Right renal cortex interstitium (tissue), 3 donors: ENCODE results near the gene RREB1. TPM values are rescaled to one million over a fixed set of nuclear protein-coding genes. Genes with fewer than 3 reads are reported as not detected.

ENCODE experiments used
- DNase-seq, 3 donors: peaks; one replicate each; pipeline ENCODE4 v3.0.0-alpha.2; 2013; ENCODE audit warnings: low read depth in 3 of 3, low spot score in 2 of 3
- polyA plus RNA-seq, 3 donors: library from polyadenylated mRNA; unstranded; fragments of 120-200 nt; gene quantifications; one replicate each; pipeline ENCODE4 v1.2.1, GENCODE V29; 2013; ENCODE audit not compliant: insufficient read length in 3 of 3

RREB1 gene
- polyA plus RNA-seq, 3 donors: 17.5 to 19.8 (median 19.3) TPM

DNA sequence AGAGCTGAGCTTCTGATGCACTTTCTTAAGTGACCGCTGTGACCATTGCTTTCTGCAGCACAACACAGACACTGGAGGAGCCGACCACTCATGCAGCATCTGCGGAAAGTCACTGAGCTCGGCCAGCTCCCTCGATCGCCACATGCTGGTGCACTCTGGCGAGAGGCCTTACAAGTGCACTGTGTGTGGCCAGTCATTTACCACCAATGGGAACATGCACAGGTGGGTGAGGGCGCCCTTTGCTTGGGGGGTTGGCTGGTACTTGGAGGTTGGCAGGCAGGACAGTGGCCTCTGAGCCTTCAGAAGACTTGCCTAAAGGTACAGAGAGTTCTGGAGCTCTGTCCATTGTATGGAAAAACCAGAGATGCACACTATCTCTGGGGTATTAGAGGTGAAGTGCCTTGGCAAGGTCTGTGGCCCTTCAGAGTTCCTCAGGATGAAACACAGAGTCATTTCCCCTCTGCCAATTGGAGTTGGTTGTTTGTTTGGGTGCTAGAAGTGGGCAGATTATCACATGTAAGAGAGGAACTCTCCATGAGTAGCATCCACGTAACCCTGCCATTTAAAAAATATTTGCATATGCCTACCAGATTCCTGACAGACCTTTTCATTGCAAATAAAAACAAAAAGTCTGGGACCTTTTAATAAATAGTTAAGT lies 81.5 kb downstream of the RREB1 start:
- DNase-seq: no peak

DNA sequence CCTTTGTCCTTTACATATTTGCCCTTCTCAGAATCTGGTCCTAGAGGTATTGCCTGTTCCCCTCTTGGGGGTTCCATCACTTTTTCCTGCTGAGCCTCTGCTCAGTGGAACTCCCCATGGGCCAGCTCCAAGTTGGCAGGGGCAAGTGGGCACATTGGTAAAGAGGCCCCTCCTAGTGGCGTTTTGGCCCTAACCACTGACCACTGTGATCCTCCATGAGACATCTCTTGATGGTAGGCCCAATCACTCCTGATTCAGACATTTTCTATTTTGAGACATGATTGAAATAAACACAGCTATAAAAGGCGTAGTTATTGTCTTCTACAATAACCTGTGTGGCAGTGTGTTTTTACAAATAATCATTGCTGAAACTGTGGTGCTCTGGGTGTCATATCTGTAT lies 83.0 kb downstream of the RREB1 start:
- DNase-seq: no peak

DNA sequence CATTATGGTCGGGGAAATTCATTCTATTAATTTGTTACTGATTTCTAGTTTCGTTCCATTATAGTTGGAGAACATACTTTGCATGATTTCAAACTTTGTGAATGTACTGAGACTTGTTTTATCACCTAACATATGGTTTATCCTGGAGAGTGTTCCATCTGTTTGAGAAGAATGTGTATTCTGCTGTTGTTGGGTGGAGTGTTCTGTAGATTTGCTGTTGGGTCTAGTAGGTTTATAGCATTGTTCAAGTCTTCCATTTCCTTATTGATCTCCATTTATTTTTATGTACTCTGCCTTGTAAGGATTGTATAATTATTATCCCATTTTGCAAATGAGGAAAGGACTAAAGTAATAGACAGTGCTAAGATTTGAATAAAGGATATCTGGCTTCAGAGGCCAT lies 85.4 kb downstream of the RREB1 start:
- no peak for DNase-seq

DNA sequence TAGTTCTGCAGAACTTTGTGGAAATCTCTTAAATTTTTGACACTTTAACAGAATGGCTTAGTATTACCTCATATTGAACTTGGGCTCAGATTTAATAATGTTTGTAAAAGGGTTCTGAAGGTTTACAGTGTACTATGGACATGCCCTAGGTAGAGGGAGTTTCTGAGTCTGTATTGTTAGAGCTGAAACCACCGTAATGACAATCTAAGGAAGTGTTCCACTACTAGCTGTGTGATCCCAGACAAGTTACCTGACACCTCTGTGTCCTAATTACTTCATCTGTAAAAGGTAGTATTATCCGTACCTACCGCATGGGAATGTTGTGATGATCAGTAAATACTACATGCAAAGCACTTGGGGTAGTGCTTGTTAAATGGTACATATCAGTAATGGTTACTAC lies 86.9 kb downstream of the RREB1 start:
- no peak for DNase-seq

DNA sequence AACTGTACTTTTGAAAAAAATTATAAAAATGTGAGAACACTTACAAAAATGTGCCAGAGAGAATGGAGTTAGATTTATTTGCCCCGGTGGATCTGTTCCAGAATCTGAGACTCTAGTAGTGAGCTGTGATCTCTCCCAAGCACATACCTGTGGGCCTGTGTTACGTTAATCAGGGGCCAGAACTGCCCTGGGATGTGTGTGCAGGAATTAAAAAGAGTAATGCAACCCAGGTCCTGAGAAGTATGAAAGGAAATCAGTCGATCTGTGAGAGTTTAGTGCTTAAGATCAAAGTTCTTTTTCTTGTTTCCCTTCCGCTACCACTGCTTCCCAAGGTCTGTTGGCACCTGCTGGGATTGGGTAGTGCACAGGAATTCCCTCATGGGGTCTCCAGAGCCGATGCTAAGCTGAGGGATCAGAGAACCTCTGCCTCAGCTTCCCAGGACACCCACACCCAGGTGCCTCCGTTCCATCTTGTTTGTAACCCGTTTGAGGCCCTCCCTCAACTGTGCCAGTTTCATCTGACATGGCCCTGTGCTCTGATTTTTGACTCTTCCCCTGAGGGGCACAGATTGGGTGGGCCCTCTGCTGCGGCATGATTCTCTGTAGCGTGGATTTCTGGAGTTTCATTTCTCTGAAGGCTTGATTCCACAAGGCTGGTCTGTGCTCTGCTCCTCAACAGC lies 87.7 kb downstream of the RREB1 start:
- no peak for DNase-seq

DNA sequence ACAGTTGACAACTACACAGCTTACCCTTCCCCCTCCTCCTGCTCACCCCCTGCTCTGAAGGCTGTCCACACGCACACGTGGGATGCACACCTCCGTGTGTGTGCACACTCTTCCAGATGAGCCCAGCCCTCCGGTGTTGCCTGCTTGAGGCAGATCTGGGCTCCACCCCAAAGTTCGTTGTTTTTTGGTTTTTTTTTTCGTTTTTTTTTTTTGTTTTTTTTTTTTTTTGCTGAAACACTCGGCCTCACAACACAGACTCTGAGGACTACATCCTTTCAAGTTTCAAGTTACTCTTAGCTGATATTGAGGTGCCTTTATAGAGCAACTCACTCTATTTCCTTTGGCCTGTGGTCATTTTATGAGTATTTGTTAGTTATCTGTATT lies 88.2 kb downstream of the RREB1 start:
- no peak for DNase-seq

DNA sequence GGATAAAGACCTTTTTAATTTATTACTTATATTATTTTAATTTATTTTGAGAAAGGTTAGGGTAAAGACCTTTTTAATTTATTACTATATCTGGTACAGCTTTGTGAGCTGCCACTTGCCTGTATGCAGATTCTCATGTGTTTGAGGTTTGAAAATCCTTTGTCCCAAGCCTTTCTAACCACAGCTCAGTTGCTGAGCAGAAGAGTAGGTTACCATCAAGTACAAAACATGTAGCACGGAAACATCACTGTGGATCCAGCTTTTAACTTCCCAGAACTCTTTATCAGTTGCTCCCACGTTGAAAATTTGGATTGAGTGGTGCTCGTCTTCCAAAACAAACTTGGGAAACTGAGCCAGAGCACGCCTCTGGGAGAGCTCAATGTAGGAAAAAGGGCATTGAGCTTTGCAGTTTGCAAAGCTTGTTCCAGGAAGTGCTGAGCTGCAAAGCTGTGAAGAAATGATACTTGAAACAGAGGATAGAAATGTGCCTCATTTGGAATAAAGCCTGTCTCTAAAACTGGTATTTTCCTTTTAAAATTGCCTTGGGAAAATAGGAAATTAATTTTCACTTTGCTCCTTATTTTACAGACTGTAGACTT lies 89.0 kb downstream of the RREB1 start:
- no peak for DNase-seq

DNA sequence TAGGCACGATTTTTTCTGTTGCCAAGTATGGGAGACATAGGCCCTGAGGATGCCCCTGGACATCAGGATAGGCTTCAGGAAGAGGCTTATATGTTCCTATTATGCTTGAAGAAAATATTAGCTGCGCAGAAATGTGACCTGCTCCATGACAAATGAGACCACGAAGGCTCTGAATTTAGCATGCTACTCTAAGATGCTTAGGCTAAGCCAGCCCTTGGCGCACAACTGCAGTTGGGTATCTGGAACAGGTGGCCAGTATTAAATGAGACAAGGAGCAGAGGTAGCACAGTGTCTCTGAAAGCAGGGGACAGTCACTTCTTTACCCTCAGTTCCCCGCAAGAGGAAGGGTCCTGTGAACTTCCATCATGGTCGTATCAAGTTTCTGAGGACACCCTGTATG lies 90.0 kb downstream of the RREB1 start:
- no peak for DNase-seq

DNA sequence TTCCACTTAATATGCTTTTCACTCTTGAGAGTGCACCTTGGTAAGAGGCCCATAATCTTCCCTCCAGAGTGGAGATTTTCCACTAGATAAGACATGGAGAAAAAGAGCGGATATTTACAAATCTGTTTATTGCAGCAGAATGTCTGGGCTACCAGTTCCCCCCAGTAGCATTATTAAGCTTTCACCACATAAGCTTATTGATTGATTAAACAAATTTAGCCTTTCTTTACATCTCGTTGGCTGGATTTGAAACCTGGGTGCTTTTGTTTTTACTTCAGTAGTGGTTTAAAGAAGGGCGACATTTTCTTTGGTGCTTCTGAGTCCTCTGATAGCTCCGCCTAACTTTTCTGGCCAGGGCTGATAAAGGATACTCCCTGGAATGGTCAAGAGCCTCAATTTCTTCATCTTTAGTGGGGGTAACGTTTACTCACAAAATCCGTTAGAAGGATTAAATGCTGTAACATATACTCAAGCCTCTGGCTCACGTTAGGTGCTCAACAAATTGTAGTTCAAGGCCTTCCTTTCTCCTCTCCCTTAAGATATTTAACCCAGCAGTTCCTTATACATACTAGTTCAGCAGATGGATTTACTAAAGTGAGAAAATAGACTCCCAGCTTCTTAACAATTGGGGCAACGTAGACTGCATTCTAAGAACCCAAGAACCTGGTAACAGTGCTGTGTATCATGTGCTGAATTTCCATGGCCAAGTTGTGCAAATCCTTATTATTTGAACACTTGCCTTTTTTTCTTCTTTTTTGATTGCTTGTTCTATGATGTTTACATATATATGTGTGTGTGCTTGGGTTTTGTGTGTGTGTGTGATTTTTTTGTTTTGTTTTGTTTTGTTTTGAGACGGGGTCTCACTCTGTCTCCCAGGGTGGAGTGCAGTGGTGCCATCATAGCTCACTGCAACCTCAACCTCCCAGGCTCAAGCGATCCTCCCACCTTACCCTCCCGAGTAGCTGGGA lies 91.4 kb downstream of the RREB1 start:
- no peak for DNase-seq

DNA sequence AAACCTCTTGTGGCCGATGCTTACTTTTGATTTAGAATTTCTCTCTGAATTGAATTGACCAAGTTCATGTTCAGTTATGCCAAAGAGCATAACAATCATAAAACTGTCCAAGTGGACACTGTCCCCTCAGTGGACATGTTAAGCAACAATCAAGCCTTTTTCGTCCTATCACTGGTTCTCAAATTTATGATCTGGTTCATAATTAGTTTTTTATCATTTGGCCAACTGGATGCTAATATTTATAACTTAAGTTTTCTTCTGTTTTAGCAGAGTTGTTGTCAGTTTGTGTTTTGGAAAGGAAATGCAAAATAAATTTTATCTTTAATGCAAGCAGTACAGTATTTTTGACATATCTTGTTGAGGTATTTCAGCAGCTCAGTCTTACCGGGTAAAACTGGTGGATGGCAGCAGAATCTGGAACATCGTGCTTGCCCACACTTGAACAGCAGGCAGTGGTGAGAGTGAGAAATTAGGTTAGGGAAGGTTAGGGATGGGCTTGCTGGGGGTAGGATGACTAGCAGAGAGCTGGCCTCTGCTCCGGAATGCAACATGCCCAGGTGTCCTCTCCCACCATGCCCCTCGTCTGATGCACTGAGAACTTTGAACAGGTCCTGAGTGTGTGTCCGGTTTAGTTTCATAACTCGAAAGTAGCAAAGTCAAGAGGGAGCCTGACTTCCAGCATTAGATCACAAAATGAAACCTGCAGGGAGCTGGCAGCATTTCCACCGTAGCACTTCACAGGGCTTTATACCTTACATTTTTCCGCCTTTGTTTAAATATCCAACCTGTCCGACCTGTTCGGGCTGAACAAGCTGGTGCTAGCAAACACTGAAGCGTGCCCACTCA lies 93.1 kb downstream of the RREB1 start:
- DNase-seq: no peak

DNA sequence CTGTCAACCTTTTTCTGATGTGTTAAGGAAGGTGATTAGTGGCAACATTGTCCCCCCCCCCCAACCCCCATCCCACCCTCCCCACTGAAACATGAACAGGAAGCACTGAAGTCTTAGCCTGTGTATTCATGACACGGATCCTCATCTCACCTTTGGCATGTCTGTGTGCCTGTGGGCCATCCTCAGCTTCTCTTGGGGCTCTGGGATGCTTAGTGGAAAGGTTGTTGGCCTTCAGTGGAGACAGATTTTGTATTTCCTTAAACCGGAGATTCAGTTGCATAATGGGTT lies 93.6 kb downstream of the RREB1 start:
- no peak for DNase-seq

DNA sequence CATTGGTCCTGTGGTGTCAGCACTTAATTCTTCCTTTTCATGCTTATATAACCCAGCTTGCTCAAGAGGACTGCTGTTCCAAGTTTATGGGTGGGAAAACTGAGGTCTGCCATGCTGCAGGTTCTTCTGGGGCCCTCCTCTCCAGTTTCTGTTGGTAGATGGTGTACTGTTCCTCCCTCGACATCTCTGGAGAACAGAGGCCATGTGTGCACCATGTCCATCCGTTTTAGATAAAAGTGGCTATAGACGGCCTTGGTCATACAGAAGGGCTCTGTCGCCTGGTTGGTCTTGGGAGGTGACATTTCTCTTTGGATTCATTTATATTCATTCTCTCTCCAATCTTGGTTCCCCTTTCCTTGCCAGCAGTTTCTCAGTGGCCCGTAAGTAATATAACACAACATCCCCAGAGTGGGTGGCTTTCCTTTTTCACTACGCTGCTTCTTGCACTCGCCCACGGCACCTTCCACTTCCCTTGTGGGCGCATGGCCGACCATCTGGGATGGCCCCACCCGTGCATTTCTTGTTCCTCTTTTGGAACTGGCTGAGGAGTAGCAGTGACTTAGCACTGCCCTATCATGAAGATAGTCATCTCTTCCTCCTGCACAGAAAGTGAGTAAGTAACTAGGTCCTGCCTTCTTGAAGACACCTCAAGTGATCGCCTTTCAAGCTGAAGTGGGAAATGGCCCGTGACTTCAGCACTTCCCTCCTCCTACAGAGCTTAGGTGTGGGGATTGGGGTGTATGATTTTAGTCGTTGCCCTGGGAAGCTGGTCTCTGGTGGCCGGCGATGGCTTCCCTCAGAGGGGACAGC lies 94.2 kb downstream of the RREB1 start:
- no peak for DNase-seq

DNA sequence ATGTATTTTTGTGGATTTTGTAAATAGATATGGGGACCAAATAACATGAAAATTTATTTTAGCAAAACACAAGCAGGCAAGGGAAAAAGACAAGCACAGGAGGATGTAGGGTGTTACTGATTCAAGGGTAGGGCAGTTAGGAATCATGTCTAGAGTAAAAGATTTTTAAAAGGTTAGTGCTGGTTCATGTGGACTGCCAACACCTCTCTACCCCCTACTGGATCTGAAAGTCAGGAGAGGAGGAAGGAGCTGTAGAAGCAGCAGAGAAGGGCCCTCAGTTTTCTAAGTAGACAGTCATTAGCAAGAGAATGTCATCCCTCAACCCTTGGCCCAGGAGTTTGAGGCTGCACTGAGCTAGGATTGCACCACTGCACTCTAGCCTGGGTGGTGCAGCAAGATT lies 95.2 kb downstream of the RREB1 start:
- DNase-seq: no peak

DNA sequence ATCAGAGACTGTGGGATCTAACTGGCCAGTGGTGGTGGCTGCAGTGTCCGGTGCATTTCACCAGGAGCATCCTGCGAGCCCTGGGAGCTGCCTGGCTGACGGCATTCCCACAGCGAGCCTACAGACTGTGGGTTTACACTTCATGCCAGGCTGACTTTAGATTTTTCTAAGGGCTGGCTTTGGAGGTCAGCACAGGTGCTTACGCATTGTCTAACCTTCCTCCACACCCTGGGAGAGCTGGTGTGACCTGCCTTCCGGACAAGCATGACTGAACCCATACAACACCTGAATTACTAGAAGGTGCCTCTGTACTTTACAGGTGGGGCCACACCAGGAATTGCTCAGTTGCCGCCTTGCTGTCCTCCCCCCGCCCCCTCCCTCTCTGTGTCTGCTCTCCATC lies 96.2 kb downstream of the RREB1 start:
- no peak for DNase-seq

DNA sequence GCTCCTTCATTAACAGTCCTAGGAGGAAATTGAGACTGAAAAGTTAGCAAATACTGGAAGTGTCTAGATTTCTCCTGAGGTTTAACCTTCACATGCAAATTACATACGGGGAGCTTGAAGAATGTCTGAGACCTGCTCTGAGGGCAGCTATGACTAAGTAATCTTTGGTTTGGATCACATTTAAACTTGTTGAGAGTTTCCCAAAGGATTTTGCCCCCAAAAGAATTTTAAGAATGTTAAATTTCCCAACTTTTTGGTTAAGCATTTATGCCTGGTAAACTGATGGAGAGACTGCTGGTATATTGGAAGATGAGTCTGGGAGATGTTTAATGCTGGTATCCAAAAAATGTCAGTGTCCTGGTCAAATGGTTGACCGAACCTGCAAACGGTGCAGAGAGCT lies 97.0 kb downstream of the RREB1 start:
- no peak for DNase-seq

DNA sequence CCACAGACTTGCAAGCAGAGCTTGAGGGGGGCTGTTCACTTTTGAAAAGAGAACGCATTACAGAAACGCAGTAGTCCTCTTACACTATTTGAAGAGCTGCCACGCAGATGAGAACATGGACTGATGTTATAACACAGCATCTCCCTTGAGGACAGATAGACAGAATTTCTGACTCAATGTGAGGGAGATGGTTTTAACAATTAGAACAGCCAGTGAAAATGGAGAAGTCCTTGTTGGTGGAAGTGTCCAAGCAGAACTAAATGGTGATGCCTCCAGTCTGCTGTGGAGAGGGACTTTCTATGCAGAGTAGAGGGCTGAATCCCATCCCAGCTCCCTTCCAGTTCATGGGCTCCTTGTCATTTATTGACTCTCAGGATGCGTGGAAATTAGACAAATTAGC lies 100.0 kb downstream of the RREB1 start:
- DNase-seq: no peak

DNA sequence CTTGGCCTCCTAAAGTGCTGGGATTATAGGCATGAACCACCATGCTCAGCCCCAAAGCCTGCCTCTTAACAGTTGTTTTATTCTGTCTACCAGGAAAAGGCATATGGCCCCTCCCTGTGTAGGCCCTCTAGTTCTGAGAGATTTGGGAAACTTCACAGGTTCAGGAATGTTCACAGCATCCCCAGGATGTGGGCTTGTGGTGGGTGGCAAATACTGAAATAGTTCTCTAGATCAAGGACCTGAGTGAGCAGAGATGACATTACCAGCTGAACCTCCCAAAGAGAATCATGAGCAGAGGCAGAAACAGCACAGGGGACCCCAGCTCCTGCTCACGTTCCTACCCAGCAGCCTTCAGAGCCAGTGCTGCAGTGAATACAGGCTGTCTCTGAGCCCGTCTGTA lies 105.7 kb downstream of the RREB1 start:
- no peak for DNase-seq

DNA sequence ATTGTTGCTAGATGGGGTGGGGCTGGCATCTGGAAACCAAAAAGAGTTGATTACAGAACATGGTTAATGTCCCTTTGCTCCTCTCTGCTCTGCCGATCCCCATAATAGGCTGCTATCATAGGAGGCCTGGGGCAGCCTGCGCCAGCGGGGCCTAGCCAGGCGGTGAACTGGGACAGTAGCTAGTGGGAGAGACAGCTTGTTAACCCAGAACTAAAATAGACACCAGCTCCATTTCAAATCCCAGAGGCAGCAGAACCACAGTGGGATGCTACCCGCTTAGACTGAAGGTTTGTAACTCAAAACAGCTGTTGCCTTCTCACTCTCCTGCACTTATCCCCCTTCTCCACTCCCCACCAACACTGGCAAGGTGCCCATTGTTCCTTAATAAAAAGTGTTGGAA lies 106.7 kb downstream of the RREB1 start:
- DNase-seq: no peak

DNA sequence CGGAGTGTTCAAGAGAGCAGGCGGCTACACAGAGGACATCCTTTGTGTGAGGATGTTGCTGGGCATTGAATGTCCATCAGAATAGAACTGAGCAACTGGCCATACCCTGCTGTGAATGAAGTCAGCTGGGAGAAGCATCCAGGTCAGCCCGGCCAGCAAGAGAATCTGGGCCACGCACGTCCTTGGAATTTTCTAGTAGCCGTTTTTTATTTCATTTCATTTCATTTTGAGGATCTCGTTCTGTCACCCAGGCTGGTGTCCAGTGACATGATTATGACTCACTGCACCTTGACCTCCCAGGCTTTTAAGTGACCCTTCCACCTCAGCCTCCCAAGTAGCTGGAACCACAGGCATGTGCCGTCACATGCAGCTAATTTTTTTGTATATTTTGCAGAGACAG lies 107.4 kb downstream of the RREB1 start:
- no peak for DNase-seq

DNA sequence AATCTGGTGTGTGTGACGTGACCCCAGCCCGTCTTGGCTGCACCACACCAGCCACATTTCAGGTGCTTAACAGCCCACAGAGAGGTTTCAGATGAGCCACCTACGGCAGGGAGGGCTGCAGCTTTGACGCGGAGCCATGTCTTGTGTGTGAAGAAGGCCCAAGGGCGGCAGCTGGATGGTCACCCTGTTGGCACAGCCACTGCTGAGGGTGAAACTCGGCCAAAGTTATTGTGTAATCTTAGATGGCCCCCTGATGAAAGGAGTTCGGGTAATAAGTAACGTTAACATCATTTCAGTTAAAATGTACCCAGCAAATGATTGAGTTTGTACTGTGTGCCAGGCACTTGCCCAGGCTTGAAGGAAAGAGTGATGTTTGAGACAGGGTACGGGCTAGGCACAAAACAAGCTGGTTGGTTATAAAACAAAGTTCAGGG lies 108.1 kb downstream of the RREB1 start:
- no peak for DNase-seq
